ENCODE results near the gene LEP. TPM values are rescaled to one million over a fixed set of nuclear protein-coding genes. Genes with fewer than 3 reads are reported as not detected.

Gene LEP
- total and polyA plus RNA-seq, 2 of the 8 experiments (the other 6 are each of a cell fraction or from before 2014, with no cell fraction given): not detected

- Histone ChIP-seq H4K8ac (ENCODE audit: extremely low read depth, insufficient read depth, low read length) (no peak overlapping the region), H3K4me1 (replicated peaks in 1 of 4; ENCODE audit: control insufficient read depth in 3 of 4, insufficient read depth in 4 of 4, low read length in 3 of 4) (peaks cover 3 to 15% (median 8%) of the 10 kb centered on the region in 4 experiments; a peak in 6 of 7 replicates), H3K23ac (ENCODE audit: insufficient read length) (no peak overlapping the region), H3K79me2 (ENCODE audit: control insufficient read depth in 1 of 2, insufficient read depth in 2 of 2, low read length in 2 of 2) (no peaks in the 10 kb centered on the region), H2BK5ac (ENCODE audit: low read depth, low read length) (peak overlapping the region; percentile 60; the same call in 1 of the 2 replicates), H4K91ac (replicated peaks; ENCODE audit: insufficient read length, low read length) (peak overlapping the region; percentile 63), H2BK12ac (ENCODE audit: low read depth, low read length) (peak overlapping the region; percentile 27; the same call in 1 of the 2 replicates), H4K5ac (ENCODE audit: insufficient read length, low read depth, low read length) (no peak overlapping the region), H2BK120ac (replicated peaks; ENCODE audit: low read depth, low read length) (peak overlapping the region; percentile 29), H3K27me3 (replicated peaks in 1 of 4; ENCODE audit: control insufficient read depth in 3 of 4, extremely low read depth in 1 of 4, insufficient read depth in 3 of 4, low read length in 3 of 4) (peaks cover 0 to 4% (median 1%) of the 10 kb centered on the region in 4 experiments; a peak in 2 of 7 replicates), H3K4me2 (ENCODE audit: insufficient read depth in 1 of 2, low read depth in 2 of 2, low read length in 2 of 2) (peak overlapping the region in 1 of 2 experiments; percentile 33; a peak in 1 of 4 replicates), H3K56ac (replicated peaks; ENCODE audit: insufficient read length, low read depth, low read length) (no peak overlapping the region), H4K20me1 (replicated peaks in 1 of 2; ENCODE audit: control insufficient read depth in 1 of 2, insufficient read depth in 2 of 2, low read length in 2 of 2) (no peaks in the 10 kb centered on the region), H3K23me2 (ENCODE audit: low read depth, low read length) (no peaks in the 10 kb centered on the region), H3K14ac (ENCODE audit: insufficient read length) (no peak overlapping the region), H3K27ac (ENCODE audit: low read depth, low read length) (no peak overlapping the region), H3K18ac (ENCODE audit: extremely low read depth, low read length) (peak overlapping the region; percentile 71; the same call in 1 of the 2 replicates), H3K4me3 (ENCODE audit: extremely low read depth in 1 of 4, insufficient read depth in 2 of 4, low read depth in 3 of 4, low read length in 4 of 4) (no peak overlapping the region), H2BK20ac (ENCODE audit: low read length) (peak overlapping the region; percentile 90), H3K9ac (replicated peaks in 1 of 4; ENCODE audit: extremely low read depth in 1 of 4, low read depth in 3 of 4, low read length in 3 of 4) (no peak overlapping the region), H3K4ac (replicated peaks; ENCODE audit: insufficient read length, low read depth, low read length) (no peak overlapping the region), H2AFZ (ENCODE audit: low read length) (no peak overlapping the region), H3K79me1 (ENCODE audit: low read depth, low read length) (no peaks in the 10 kb centered on the region), H2AK5ac (ENCODE audit: low read depth, low read length) (peak overlapping the region; percentile 4; the same call in 1 of the 2 replicates), H3K36me3 (ENCODE audit: control insufficient read depth in 2 of 4, insufficient read depth in 4 of 4, low read length in 3 of 4) (no peaks in the 10 kb centered on the region), H3K9me3 (ENCODE audit: insufficient read depth in 2 of 2, low read depth in 1 of 2, low read length in 1 of 2) (no peaks in the 10 kb centered on the region), H2BK15ac (ENCODE audit: low read length) (0 out of 2 replicates have a peak overlapping the region, but pooled peaks have one; percentile 63)
- POLR2A ChIA-PET (ENCODE audit: partially characterized antibody): interaction anchor here (2.6 kb wide), 1 partner anchor 10 kb away, joined by 10 read pairs; no protein-coding TSS in a partner anchor
- WGBS, 2 experiments (ENCODE audit: extremely low coverage in 1 of 2, insufficient coverage in 1 of 2, insufficient read length in 1 of 2, insufficient replicate concordance in 2 of 2, low coverage in 1 of 2, low lambda C conversion rate in 2 of 2, missing lambda C conversion rate in 1 of 2): 83% methylated on average over 4 of the region's 4 CpGs; no CpG with 5 or more reads in 1 of the 2 experiments
- FAIRE-seq (no peak), DNase-seq (ENCODE audit: low read depth in 1 of 2, low spot score in 2 of 2) (no peak)
- CTCF ChIA-PET (ENCODE audit: partially characterized antibody): interaction anchor here (1.2 to 1.7 kb wide), 2 partner anchors 9 to 47 kb away, joined by 4 read pairs; no protein-coding TSS in a partner anchor
- TF ChIP-seq CTCF (IDR thresholded peaks at IDR 0.05; ENCODE audit: control extremely low read depth in 1 of 3, insufficient read depth in 1 of 3, low read depth in 1 of 3, low read length in 3 of 3) (no peak), NRF1 (IDR thresholded peaks at IDR 0.05; ENCODE audit: low read depth, low read length) (no peak), RFX5 (IDR thresholded peaks at IDR 0.05; ENCODE audit: borderline replicate concordance, low read depth, low read length) (no peak)
Observed at GRCh38 chr7:128274246-128274883, 33.3 kb downstream of the LEP start.
